Measurements from ENCODE around the gene MYCN. TPM values are rescaled to one million over a fixed set of nuclear protein-coding genes. Genes with fewer than 3 reads are reported as not detected.

Gene MYCN
- total and polyA plus RNA-seq, 2 donors (not counting 3 experiments of a cell fraction or from before 2014, with no cell fraction given), result 0.47 to 6.8 TPM

GRCh38 chr2:15916336-15916735 lies 24.0 kb upstream of the MYCN start:
- H3K4me3 ChIP-seq (replicated peaks in 1 of 3; ENCODE audit: insufficient read depth in 1 of 3, low read depth in 1 of 3, low read length in 3 of 3), result no peak overlapping the region
- no peaks in the 10 kb centered on the region for H3K27me3 ChIP-seq (ENCODE audit: control insufficient read depth in 2 of 2, insufficient read depth in 2 of 2, low read length in 2 of 2)
- ChIA-PET POLR2A (no interaction called here), CTCF (interaction anchor here (1.1 kb wide), 1 partner anchor 24 kb away, joined by 4 read pairs; the partner anchor contains the start of gene MYCN)
- H3K9me1 ChIP-seq (replicated peaks; ENCODE audit: control insufficient read depth, extremely low read depth, insufficient read depth, low read length), result no peaks in the 10 kb centered on the region
- BruUV-seq (replicated peaks), result no TSS peak
- H3K36me3 ChIP-seq (ENCODE audit: control insufficient read depth in 2 of 2, extremely low read depth in 1 of 2, insufficient read depth in 2 of 2, low read length in 2 of 2), result no peaks in the 10 kb centered on the region
- intact Hi-C loops (cut with micrococcal nuclease) (loop anchor here (10.0 kb wide), 1 partner anchor 162 kb away; no protein-coding TSS in a partner anchor), dilution Hi-C loops (cut with MboI; ENCODE audit: extremely low pct_ligation_motif_present, low sequenced_read_pairs) (no loop called here)
- H3K4me1 ChIP-seq (ENCODE audit: control insufficient read depth, extremely low read depth, insufficient read depth, low read length), result no peaks in the 10 kb centered on the region
- H3K27ac ChIP-seq (ENCODE audit: insufficient read depth, low read depth, low read length), result no peak overlapping the region
- no peak for FAIRE-seq
- no peaks in the 10 kb centered on the region for H4K20me1 ChIP-seq (replicated peaks; ENCODE audit: control insufficient read depth, extremely low read depth, insufficient read depth, low read length)
- H3K9ac ChIP-seq (replicated peaks; ENCODE audit: extremely low read depth, insufficient read depth, low read length), result no peak overlapping the region
- DNase-seq (ENCODE audit: low read depth, low spot score), result no peak
- no peak overlapping the region for H2AFZ ChIP-seq (ENCODE audit: low read depth, low read length)
- H3K9me3 ChIP-seq (replicated peaks; ENCODE audit: control insufficient read depth, insufficient read depth, low read length), result no peaks in the 10 kb centered on the region
- TF ChIP-seq POLR2A (IDR thresholded peaks at IDR 0.05; ENCODE audit: low read depth, low read length) (no peak), JUN (IDR thresholded peaks at IDR 0.05; ENCODE audit: borderline replicate concordance, insufficient read depth, insufficient read length, low read depth) (no peak), GATA2 (IDR thresholded peaks at IDR 0.05; ENCODE audit: insufficient read depth, insufficient read length, low read depth, low read length) (no peak)
- H3K79me2 ChIP-seq (ENCODE audit: control insufficient read depth, insufficient read depth, low read length), result no peaks in the 10 kb centered on the region
- no peak overlapping the region for H3K4me2 ChIP-seq (ENCODE audit: insufficient read depth, low read length)

DNA sequence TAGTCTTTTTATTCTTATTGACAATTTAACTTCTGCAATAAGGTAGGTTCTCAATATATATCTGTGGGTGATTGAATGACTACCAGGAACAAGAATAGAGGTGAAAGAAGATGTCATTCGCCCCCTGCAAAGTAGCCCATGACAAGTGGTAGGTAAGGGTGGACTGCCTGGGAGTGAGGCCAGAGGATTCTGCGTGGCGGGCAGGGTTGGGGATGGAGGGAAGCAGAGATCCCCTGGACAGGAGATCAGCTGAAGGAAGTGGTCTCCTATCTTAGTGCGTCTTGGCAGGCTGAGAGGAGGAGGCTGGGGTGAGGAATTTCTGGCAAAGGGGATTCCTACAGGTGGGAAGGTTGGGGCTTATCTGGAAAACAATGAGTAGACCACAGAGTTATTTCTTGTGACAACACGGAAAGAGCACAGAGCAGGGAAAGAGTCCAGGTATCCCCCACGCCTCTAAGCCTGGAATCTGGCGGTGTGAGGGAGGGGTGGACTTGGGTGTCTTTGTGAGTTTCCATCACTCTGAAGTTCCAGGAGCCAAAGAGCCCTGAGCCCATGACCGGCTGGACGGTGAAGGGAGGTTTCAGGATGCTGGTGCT lies 21.5 kb upstream of the MYCN start:
- H3K27me3 ChIP-seq (ENCODE audit: control insufficient read depth in 2 of 2, insufficient read depth in 2 of 2, low read length in 2 of 2), result no peaks in the 10 kb centered on the region
- no peaks in the 10 kb centered on the region for H3K9me1 ChIP-seq (replicated peaks; ENCODE audit: control insufficient read depth, extremely low read depth, insufficient read depth, low read length)
- no peak for FAIRE-seq
- H3K9me3 ChIP-seq (replicated peaks; ENCODE audit: control insufficient read depth, insufficient read depth, low read length), result no peaks in the 10 kb centered on the region
- H3K36me3 ChIP-seq (ENCODE audit: control insufficient read depth in 2 of 2, extremely low read depth in 1 of 2, insufficient read depth in 2 of 2, low read length in 2 of 2), result no peaks in the 10 kb centered on the region
- H2AFZ ChIP-seq (ENCODE audit: low read depth, low read length), result no peak overlapping the region
- no TSS peak for BruUV-seq (replicated peaks)
- H3K79me2 ChIP-seq (ENCODE audit: control insufficient read depth, insufficient read depth, low read length), result no peaks in the 10 kb centered on the region
- DNase-seq (ENCODE audit: low read depth, low spot score), result no peak
- intact Hi-C loops (cut with micrococcal nuclease), result loop anchor here (10.0 kb wide), 1 partner anchor 164 kb away; no protein-coding TSS in a partner anchor
- dilution Hi-C loops (cut with MboI; ENCODE audit: extremely low pct_ligation_motif_present, low sequenced_read_pairs), result no loop called here
- ChIA-PET POLR2A (no interaction called here), CTCF (no interaction called here)
- no peak overlapping the region for H3K27ac ChIP-seq (ENCODE audit: insufficient read depth, low read depth, low read length)
- H3K4me1 ChIP-seq (ENCODE audit: control insufficient read depth, extremely low read depth, insufficient read depth, low read length), result no peaks in the 10 kb centered on the region
- no peak overlapping the region for H3K4me3 ChIP-seq (replicated peaks in 1 of 3; ENCODE audit: insufficient read depth in 1 of 3, low read depth in 1 of 3, low read length in 3 of 3)
- no peaks in the 10 kb centered on the region for H4K20me1 ChIP-seq (replicated peaks; ENCODE audit: control insufficient read depth, extremely low read depth, insufficient read depth, low read length)
- no peak overlapping the region for H3K4me2 ChIP-seq (ENCODE audit: insufficient read depth, low read length)
- TF ChIP-seq POLR2AphosphoS5 (IDR thresholded peaks at IDR 0.05; ENCODE audit: insufficient read depth, low read depth, low read length) (no peak), GATA2 (IDR thresholded peaks at IDR 0.05; ENCODE audit: insufficient read depth, insufficient read length, low read depth, low read length) (no peak), JUN (IDR thresholded peaks at IDR 0.05; ENCODE audit: borderline replicate concordance, insufficient read depth, insufficient read length, low read depth) (no peak), FOS (IDR thresholded peaks at IDR 0.05; ENCODE audit: borderline replicate concordance, insufficient read depth, low read length) (no peak), MAX (IDR thresholded peaks at IDR 0.05; ENCODE audit: insufficient read depth, insufficient read length) (no peak), EZH2 (IDR thresholded peaks at IDR 0.05; ENCODE audit: borderline replicate concordance, low read depth, low read length, severe bottlenecking) (no peak), POLR2A (IDR thresholded peaks at IDR 0.05; ENCODE audit: low read depth, low read length) (no peak), MYC (IDR thresholded peaks at IDR 0.05; ENCODE audit: low read depth, low read length) (no peak)
- TF ChIP-seq, protein P1, sequence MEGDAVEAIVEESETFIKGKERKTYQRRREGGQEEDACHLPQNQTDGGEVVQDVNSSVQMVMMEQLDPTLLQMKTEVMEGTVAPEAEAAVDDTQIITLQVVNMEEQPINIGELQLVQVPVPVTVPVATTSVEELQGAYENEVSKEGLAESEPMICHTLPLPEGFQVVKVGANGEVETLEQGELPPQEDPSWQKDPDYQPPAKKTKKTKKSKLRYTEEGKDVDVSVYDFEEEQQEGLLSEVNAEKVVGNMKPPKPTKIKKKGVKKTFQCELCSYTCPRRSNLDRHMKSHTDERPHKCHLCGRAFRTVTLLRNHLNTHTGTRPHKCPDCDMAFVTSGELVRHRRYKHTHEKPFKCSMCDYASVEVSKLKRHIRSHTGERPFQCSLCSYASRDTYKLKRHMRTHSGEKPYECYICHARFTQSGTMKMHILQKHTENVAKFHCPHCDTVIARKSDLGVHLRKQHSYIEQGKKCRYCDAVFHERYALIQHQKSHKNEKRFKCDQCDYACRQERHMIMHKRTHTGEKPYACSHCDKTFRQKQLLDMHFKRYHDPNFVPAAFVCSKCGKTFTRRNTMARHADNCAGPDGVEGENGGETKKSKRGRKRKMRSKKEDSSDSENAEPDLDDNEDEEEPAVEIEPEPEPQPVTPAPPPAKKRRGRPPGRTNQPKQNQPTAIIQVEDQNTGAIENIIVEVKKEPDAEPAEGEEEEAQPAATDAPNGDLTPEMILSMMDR (IDR thresholded peaks at IDR 0.05; ENCODE audit: extremely low read depth in 1 of 2, insufficient read depth in 1 of 2, low read depth in 1 of 2, low read length in 2 of 2), result no peak
- no peak overlapping the region for H3K9ac ChIP-seq (replicated peaks; ENCODE audit: extremely low read depth, insufficient read depth, low read length)

All from endothelial cell of umbilical vein (primary cell).